Stimulated activated CD4-positive, alpha-beta T cell treated with anti-CD3 and anti-CD28 coated beads, Interleukin-15, amount 100 ng/mL, for 48 hours (primary cell): Measurements from ENCODE around the gene POLN.

ENCODE experiments used
- DNase-seq, 2 donors: peaks; one replicate each; pipeline ENCODE4 v3.0.0-alpha.2; 2020; ENCODE audit warnings: low read depth in 2 of 2

POLN gene

GRCh38 chr4:2059726-2060602 is 182.0 kb downstream of the POLN start:
- no peak for DNase-seq

- no peak for DNase-seq
Observed at GRCh38 chr4:2059046-2059725, 182.7 kb downstream of the POLN start, which contains the start of gene NAT8L. NAT8L (plus strand) TSS chr4:2059327; CDS start chr4:2059512, 185 bp downstream.

GRCh38 chr4:2058264-2059045 is 183.5 kb downstream of the POLN start:
- no peak for DNase-seq

- DNase-seq = no peak
Observed at GRCh38 chr4:2057382-2058065, 184.4 kb downstream of the POLN start.

GRCh38 chr4:2054217-2054616 is 187.7 kb downstream of the POLN start:
- no peak for DNase-seq

- no peak for DNase-seq
Observed at GRCh38 chr4:2051086-2051485, 190.8 kb downstream of the POLN start.

- no peak for DNase-seq
Observed at GRCh38 chr4:2049811-2050210, 192.1 kb downstream of the POLN start.

- no peak for DNase-seq
Observed at GRCh38 chr4:2049381-2049780, 192.5 kb downstream of the POLN start.

- no peak for DNase-seq
Observed at GRCh38 chr4:2048831-2049230, 193.1 kb downstream of the POLN start.

- no peak for DNase-seq
Observed at GRCh38 chr4:2047781-2048581, 193.9 kb downstream of the POLN start.

GRCh38 chr4:2047031-2047660 is 194.8 kb downstream of the POLN start:
- DNase-seq = no peak

GRCh38 chr4:2046031-2046961 is 195.6 kb downstream of the POLN start:
- no peak for DNase-seq

GRCh38 chr4:2045518-2045951 is 196.4 kb downstream of the POLN start:
- no peak for DNase-seq

- no peak for DNase-seq
Observed at GRCh38 chr4:2044542-2045517, 197.1 kb downstream of the POLN start.

GRCh38 chr4:2044119-2044485 is 197.8 kb downstream of the POLN start:
- no peak for DNase-seq

- no peak for DNase-seq
Observed at GRCh38 chr4:2043396-2044118, 198.4 kb downstream of the POLN start.

GRCh38 chr4:2042947-2043395 is 198.9 kb downstream of the POLN start:
- no peak for DNase-seq
